ENCODE measurements around the gene UGCG. TPM values are rescaled to one million over a fixed set of nuclear protein-coding genes. Genes with fewer than 3 reads are reported as not detected.

Gene UGCG
- 10 to 100 TPM; 11.6 to 68.3 (median 20.4) TPM for polyA plus RNA-seq
- long read RNA-seq, donor 1, full-length matches to known transcripts: 31 of 31 reads
- long read RNA-seq, donor 1, partial matches to known transcripts: 0 of 31 reads
- long read RNA-seq, donor 1, other reads (novel, unspliced or antisense): 0 of 31 reads
- long read RNA-seq, donor 2, full-length matches to known transcripts: 4 of 4 reads
- long read RNA-seq, donor 2, partial matches to known transcripts: 0 of 4 reads
- long read RNA-seq, donor 2, other reads (novel, unspliced or antisense): 0 of 4 reads
- long read RNA-seq, donor 3, full-length matches to known transcripts: 10 of 10 reads
- long read RNA-seq, donor 3, partial matches to known transcripts: 0 of 10 reads
- long read RNA-seq, donor 3, other reads (novel, unspliced or antisense): 0 of 10 reads
- long read RNA-seq, donor 4: 0 reads
- long read RNA-seq, donor 5: 0 reads
- long read RNA-seq, donor 6, full-length matches to known transcripts: 16 of 144 reads
- long read RNA-seq, donor 6, partial matches to known transcripts: 128 of 144 reads
- long read RNA-seq, donor 6, other reads (novel, unspliced or antisense): 0 of 144 reads
- long read RNA-seq, donor 7: 0 reads
- long read RNA-seq, donor 8, full-length matches to known transcripts: 1 of 1 reads
- long read RNA-seq, donor 8, partial matches to known transcripts: 0 of 1 reads
- long read RNA-seq, donor 8, other reads (novel, unspliced or antisense): 0 of 1 reads
- long read RNA-seq, donor 9, full-length matches to known transcripts: 5 of 5 reads
- long read RNA-seq, donor 9, partial matches to known transcripts: 0 of 5 reads
- long read RNA-seq, donor 9, other reads (novel, unspliced or antisense): 0 of 5 reads
- long read RNA-seq, donor 10, full-length matches to known transcripts: 16 of 78 reads
- long read RNA-seq, donor 10, partial matches to known transcripts: 62 of 78 reads
- long read RNA-seq, donor 10, other reads (novel, unspliced or antisense): 0 of 78 reads

DNA sequence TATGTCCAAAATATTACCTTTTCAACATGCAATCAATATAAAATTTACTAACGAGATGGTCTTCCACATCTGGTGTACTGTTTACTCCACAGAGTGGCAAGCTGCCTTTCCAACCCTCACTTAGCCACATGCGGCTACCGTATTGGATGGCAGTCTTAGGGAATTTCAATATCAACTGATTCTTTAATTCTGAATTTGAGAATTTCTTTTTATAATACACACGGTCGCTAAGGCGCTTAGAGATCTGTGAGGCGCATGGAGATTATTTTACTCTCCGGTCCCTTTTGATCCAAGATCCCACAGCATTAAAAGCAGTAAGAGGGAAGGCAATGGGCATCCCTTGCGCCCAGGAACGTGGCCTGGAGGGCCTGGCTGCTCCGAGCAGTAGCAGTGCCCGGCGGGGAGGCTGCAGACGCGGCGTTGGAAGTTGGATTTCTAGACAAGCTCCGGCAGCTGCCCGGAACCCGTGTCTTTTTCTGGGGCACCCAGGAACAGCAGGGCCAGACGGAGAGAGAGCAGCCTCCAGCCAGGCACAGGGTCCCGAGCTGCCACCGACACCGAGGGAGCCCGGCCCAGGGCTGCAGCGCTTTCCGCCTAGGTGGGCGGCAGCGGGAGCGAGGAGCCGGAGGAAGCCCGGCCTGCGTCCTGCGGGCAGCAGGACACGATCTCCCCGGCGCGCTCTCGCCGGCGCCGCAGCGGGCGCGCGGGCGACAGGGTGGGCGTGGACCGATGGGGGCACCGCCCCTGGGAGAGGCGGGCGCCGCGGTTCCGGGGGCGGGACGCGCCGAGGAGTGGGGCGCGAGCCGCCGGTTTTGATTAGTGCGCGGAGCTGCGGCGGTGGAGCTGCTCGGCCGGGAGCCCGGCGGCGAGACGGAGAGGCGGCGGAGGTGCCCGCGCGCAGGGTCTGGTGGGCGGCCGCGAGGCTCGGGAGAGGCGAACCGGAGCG lies at the start of gene UGCG:
Gene UGCG (plus strand): TSS at position 819 of the 946 bp plus-strand sequence. CDS start 402 bp downstream, outside the sequence.
- Histone ChIP-seq H3K27me3 (ENCODE audit: control insufficient read depth in 3 of 3, insufficient read depth in 3 of 3, low read length in 3 of 3) (no peaks in the 10 kb centered on the region), H3K4me1 (ENCODE audit: control insufficient read depth in 3 of 3, insufficient read depth in 2 of 3, low read depth in 1 of 3, low read length in 2 of 3) (peaks cover 1 to 11% (median 4%) of the 10 kb centered on the region in 3 donors), H3K9me3 (ENCODE audit: control insufficient read depth in 2 of 2, insufficient read depth in 1 of 2, low read depth in 1 of 2, low read length in 1 of 2) (no peaks in the 10 kb centered on the region), H3K36me3 (ENCODE audit: control insufficient read depth in 3 of 3, insufficient read depth in 2 of 3, low read depth in 1 of 3, low read length in 3 of 3) (peaks cover 0 to 8% (median 0%) of the 10 kb centered on the region in 3 donors), H3K27ac (ENCODE audit: low read depth in 1 of 3, low read length in 2 of 3) (peak within 1 kb of the TSS; percentile 90 to 99 (median 97)), H3K4me3 (ENCODE audit: low read depth in 1 of 3, low read length in 3 of 3) (peak within 1 kb of the TSS; percentile 98 to 99 (median 99))
- DNase-seq: peak; percentile 91 to 97
- FAIRE-seq: no peak
- 1 to 2% (median 1%) methylated on average over 28 to 84 of the region's 84 CpGs for WGBS, 3 donors

DNA sequence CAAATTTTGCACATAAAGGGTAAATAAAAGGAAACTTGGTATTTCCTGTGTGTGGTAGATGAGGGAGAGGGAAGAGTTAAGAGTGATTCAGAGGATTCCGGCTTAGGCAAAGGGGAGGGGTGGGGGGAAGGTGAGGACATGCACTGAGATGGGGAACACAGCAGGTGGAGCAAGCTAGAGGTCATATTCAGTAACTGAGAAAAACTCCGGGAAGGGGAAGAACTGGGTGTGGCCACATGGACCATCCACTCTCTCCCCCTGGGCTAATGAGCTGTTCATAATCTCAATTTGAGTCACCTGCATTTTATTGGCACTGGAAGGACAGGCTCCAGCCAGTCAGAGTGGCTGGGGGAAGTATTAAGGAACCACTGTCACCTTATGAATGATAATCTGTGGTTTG lies 45.1 kb upstream of the UGCG start:
- WGBS, 3 donors: 7 to 38% (median 25%) methylated on average over 2 of the region's 2 CpGs
- no peak for FAIRE-seq

DNA sequence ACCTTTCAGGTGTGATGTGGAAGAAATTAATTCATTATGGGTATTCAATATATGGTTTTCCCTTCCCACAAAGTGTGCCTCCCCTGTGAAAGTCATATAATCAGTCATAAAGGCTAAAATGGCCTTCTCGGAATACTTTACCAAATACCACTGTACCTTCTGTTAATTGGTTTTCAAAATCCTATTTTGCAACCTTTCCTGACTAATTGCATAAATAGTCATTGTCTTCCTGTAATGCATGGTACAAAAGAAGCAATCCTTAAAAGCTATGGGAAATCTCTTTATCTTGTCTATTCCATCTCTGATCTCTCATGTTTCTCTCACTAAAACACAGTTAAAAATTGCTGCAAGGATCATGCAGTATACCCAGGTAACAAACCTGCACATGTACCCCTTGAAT lies 44.3 kb upstream of the UGCG start:
- no peaks in the 10 kb centered on the region for H3K4me1 ChIP-seq (ENCODE audit: control insufficient read depth in 3 of 3, insufficient read depth in 2 of 3, low read depth in 1 of 3, low read length in 2 of 3)
- WGBS, 3 donors: 88 to 97% (median 94%) methylated on average over 1 of the region's 1 CpG
- FAIRE-seq (no peak), DNase-seq (no peak)
- H3K27me3 ChIP-seq (ENCODE audit: control insufficient read depth in 3 of 3, insufficient read depth in 3 of 3, low read length in 3 of 3): no peaks in the 10 kb centered on the region
- no peaks in the 10 kb centered on the region for H3K36me3 ChIP-seq (ENCODE audit: control insufficient read depth in 3 of 3, insufficient read depth in 2 of 3, low read depth in 1 of 3, low read length in 3 of 3)
- no peak overlapping the region for H3K27ac ChIP-seq (ENCODE audit: low read depth in 1 of 3, low read length in 2 of 3)
- no peak overlapping the region for H3K4me3 ChIP-seq (ENCODE audit: low read depth in 1 of 3, low read length in 3 of 3)
- H3K9me3 ChIP-seq (ENCODE audit: control insufficient read depth in 2 of 2, insufficient read depth in 1 of 2, low read depth in 1 of 2, low read length in 1 of 2): no peaks in the 10 kb centered on the region

More for the DNA sequence above, 45.1 kb upstream of the UGCG start:
- no peaks in the 10 kb centered on the region for H3K4me1 ChIP-seq (ENCODE audit: control insufficient read depth in 3 of 3, insufficient read depth in 2 of 3, low read depth in 1 of 3, low read length in 2 of 3)
- H3K27me3 ChIP-seq (ENCODE audit: control insufficient read depth in 3 of 3, insufficient read depth in 3 of 3, low read length in 3 of 3): no peaks in the 10 kb centered on the region
- peak in 1 of 2 donors; percentile 28 for DNase-seq
- no peaks in the 10 kb centered on the region for H3K9me3 ChIP-seq (ENCODE audit: control insufficient read depth in 2 of 2, insufficient read depth in 1 of 2, low read depth in 1 of 2, low read length in 1 of 2)
- no peaks in the 10 kb centered on the region for H3K36me3 ChIP-seq (ENCODE audit: control insufficient read depth in 3 of 3, insufficient read depth in 2 of 3, low read depth in 1 of 3, low read length in 3 of 3)
- H3K4me3 ChIP-seq (ENCODE audit: low read depth in 1 of 3, low read length in 3 of 3): no peak overlapping the region
- H3K27ac ChIP-seq (ENCODE audit: low read depth in 1 of 3, low read length in 2 of 3): no peak overlapping the region

DNA sequence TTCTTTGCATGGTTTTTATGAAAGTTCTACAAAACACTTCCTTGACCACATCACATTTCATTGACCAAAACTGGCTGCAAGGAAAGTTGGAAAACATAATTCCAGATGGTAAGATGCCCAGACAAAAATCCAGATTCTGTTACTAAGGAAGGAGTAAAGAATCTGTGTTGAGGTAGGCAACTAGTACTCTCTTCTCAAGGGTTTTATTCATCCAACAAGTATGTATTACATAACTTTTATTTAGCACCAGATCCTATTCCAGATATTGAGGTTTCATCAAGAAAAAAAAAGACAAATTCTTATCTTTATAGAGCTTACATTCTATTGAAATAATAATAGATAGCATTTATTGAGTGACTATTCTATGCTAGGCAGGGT lies 43.2 kb upstream of the UGCG start:
- Histone ChIP-seq H3K9me3 (ENCODE audit: control insufficient read depth in 2 of 2, insufficient read depth in 1 of 2, low read depth in 1 of 2, low read length in 1 of 2) (no peaks in the 10 kb centered on the region), H3K27ac (ENCODE audit: low read depth in 1 of 3, low read length in 2 of 3) (no peak overlapping the region), H3K27me3 (ENCODE audit: control insufficient read depth in 3 of 3, insufficient read depth in 3 of 3, low read length in 3 of 3) (no peaks in the 10 kb centered on the region), H3K36me3 (ENCODE audit: control insufficient read depth in 3 of 3, insufficient read depth in 2 of 3, low read depth in 1 of 3, low read length in 3 of 3) (no peaks in the 10 kb centered on the region), H3K4me1 (ENCODE audit: control insufficient read depth in 3 of 3, insufficient read depth in 2 of 3, low read depth in 1 of 3, low read length in 2 of 3) (no peaks in the 10 kb centered on the region), H3K4me3 (ENCODE audit: low read depth in 1 of 3, low read length in 3 of 3) (no peak overlapping the region)
- FAIRE-seq (no peak), DNase-seq (no peak)

DNA sequence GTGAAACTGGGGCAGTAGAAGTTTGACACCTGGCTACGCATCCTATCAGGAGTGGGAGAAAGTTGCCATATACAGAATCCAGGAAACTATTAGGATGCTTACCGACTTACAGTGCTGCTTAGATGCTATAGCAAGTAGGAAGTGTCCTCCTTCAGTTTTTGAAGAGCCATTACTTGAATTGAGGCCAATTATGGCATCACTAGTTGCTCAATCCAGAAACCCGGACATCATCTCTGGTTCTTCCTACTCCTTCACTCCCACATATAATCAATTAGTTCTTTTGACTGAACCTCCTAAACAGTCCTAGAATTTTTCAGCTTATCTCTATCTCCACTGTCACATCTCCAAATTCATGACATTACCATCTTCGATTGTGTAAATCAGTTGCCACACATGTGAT lies 41.8 kb upstream of the UGCG start:
- H3K27ac ChIP-seq (ENCODE audit: low read depth in 1 of 3, low read length in 2 of 3): no peak overlapping the region
- no peak overlapping the region for H3K4me3 ChIP-seq (ENCODE audit: low read depth in 1 of 3, low read length in 3 of 3)
- FAIRE-seq (no peak), DNase-seq (no peak)
- H3K36me3 ChIP-seq (ENCODE audit: control insufficient read depth in 3 of 3, insufficient read depth in 2 of 3, low read depth in 1 of 3, low read length in 3 of 3): no peaks in the 10 kb centered on the region
- no peaks in the 10 kb centered on the region for H3K27me3 ChIP-seq (ENCODE audit: control insufficient read depth in 3 of 3, insufficient read depth in 3 of 3, low read length in 3 of 3)
- no peaks in the 10 kb centered on the region for H3K4me1 ChIP-seq (ENCODE audit: control insufficient read depth in 3 of 3, insufficient read depth in 2 of 3, low read depth in 1 of 3, low read length in 2 of 3)
- WGBS, 3 donors: 79 to 90% (median 85%) methylated on average over 4 of the region's 4 CpGs
- H3K9me3 ChIP-seq (ENCODE audit: control insufficient read depth in 2 of 2, insufficient read depth in 1 of 2, low read depth in 1 of 2, low read length in 1 of 2): no peaks in the 10 kb centered on the region

DNA sequence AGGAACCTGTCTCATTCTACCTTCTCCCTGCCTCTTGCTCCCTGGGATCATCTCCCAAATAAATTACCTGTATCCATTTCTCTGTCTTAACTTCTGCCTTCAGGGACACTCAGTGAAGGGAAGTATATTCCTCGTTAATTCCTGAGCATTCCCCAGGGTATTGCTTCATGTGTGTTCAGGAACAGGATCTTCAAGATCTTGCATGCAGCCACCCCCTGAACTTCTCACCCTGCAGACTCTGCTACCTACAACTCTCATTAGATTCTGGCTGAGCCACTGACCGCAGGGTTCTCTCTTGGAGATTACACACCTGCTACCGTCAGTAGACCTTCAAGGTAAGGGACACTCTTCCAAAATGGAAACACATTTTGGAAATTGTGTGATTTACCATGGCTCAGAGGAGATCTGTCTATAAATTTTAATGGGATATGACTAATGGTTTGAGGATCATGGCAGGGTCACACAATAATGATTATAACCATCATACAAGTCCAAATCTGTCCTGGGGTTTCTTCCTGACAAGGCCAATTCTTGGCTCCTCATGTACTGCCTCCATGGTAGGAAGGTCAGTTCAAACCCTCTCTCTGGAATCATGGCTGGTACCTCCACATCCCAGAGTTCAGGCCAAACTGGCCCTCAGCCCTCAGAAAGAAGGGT lies 38.9 kb upstream of the UGCG start:
- Histone ChIP-seq H3K4me3 (ENCODE audit: low read depth in 1 of 3, low read length in 3 of 3) (no peak overlapping the region), H3K36me3 (ENCODE audit: control insufficient read depth in 3 of 3, insufficient read depth in 2 of 3, low read depth in 1 of 3, low read length in 3 of 3) (no peaks in the 10 kb centered on the region), H3K9me3 (ENCODE audit: control insufficient read depth in 2 of 2, insufficient read depth in 1 of 2, low read depth in 1 of 2, low read length in 1 of 2) (peaks cover 0 to 2% of the 10 kb centered on the region in 2 donors), H3K4me1 (ENCODE audit: control insufficient read depth in 3 of 3, insufficient read depth in 2 of 3, low read depth in 1 of 3, low read length in 2 of 3) (no peaks in the 10 kb centered on the region), H3K27ac (ENCODE audit: low read depth in 1 of 3, low read length in 2 of 3) (no peak overlapping the region), H3K27me3 (ENCODE audit: control insufficient read depth in 3 of 3, insufficient read depth in 3 of 3, low read length in 3 of 3) (no peaks in the 10 kb centered on the region)
- no peak for FAIRE-seq
- no peak for DNase-seq
- WGBS, 3 donors: 91 to 92% (median 92%) methylated on average over 3 of the region's 3 CpGs

DNA sequence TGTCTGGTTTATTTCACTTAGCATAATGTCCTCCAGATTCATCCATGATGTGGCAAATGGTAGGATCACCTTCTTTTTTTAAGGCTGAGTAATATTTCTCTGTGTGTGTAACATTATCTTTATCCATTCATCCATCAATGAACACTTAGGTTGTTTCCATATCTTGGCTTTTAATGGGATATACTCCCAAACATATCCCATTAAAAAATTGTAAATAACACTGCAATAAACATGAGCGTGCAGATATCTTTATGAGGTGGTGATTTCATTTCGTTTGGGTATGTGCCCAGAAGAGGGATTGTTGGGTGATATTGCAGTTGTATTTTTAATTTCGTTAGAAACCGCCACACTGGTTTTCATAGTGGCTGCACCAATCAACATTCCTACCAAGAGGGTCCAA lies 36.2 kb upstream of the UGCG start:
- H3K27ac ChIP-seq (ENCODE audit: low read depth in 1 of 3, low read length in 2 of 3): no peak overlapping the region
- H3K4me1 ChIP-seq (ENCODE audit: control insufficient read depth in 3 of 3, insufficient read depth in 2 of 3, low read depth in 1 of 3, low read length in 2 of 3): no peaks in the 10 kb centered on the region
- DNase-seq (no peak), FAIRE-seq (no peak)
- 30 to 78% (median 59%) methylated on average over 4 of the region's 4 CpGs for WGBS, 3 donors
- no peak overlapping the region for H3K4me3 ChIP-seq (ENCODE audit: low read depth in 1 of 3, low read length in 3 of 3)
- peaks cover 0 to 2% of the 10 kb centered on the region in 2 donors for H3K9me3 ChIP-seq (ENCODE audit: control insufficient read depth in 2 of 2, insufficient read depth in 1 of 2, low read depth in 1 of 2, low read length in 1 of 2)
- no peaks in the 10 kb centered on the region for H3K27me3 ChIP-seq (ENCODE audit: control insufficient read depth in 3 of 3, insufficient read depth in 3 of 3, low read length in 3 of 3)
- no peaks in the 10 kb centered on the region for H3K36me3 ChIP-seq (ENCODE audit: control insufficient read depth in 3 of 3, insufficient read depth in 2 of 3, low read depth in 1 of 3, low read length in 3 of 3)

Measured in small intestine (tissue), 16 donors.